K562 (cell line): Measurements from ENCODE around the gene KIRREL1. TPM values are rescaled to one million over a fixed set of nuclear protein-coding genes. Genes with fewer than 3 reads are reported as not detected.

Experiments used
- ATAC-seq: fragments of 200-7000 bp; cut with Tn5 transposase; 3 replicates; pipeline ENCODE4 v1.9.1; 2020; ENCODE audit warnings: moderate library complexity
- BruUV-seq: library from RNA; stranded (reverse); fragments of 400-500 nt; replicated peaks from 2 replicates; lab custom pipeline; 2021; lab: Mats Ljungman, UMichigan
- CTCF ChIA-PET: fragments of 300-600 bp; formaldehyde crosslinking; extraction: SDS; loops from one replicate; lab custom pipeline; 2021; ENCODE audit warnings: low intra/inter-chr PET ratio; lab: Yijun Ruan, JAX
- POLR2A ChIA-PET: fragments of 300-600, 350-650 bp; sonication (Branson Sonifier 250); formaldehyde crosslinking; extraction: SDS; loops from one replicate; lab custom pipeline; 2021; ENCODE audit warnings: antibody characterized with exemption, inconsistent platforms; lab: Yijun Ruan, JAX
- DNase-seq, 4 experiments: peaks; one replicate each; pipeline versions ENCODE4 v3.0.0 to v3.0.0-alpha.2; 2011 to 2018; ENCODE audit warnings: low spot score in 3 of 4, mixed read lengths in 3 of 4; ENCODE audit errors: extremely low read depth in 1 of 4
- FAIRE-seq: peaks from 2 replicates; lab custom pipeline; 2011; peaks lifted over from hg19 to GRCh38; lab: Jason Lieb, UNC
- H2AFZ ChIP-seq: 2 replicates; pipeline ENCODE4 v1.6.0; 2011; ENCODE audit warnings: low read depth, low read length, control low read depth, inconsistent platforms
- H3K27ac ChIP-seq: fragments of 200-600 bp; 3 replicates; pipeline ENCODE4 v1.8.0; 2011; ENCODE audit warnings: low read depth, mild to moderate bottlenecking, control low read depth, inconsistent platforms, low read length, moderate library complexity, mixed read lengths; ENCODE audit errors: extremely low read depth
- H3K27me3 ChIP-seq, 2 experiments: fragments of 300-600 bp in 1 of 2; 2 replicates in 1 of 2; 3 replicates in 1 of 2; pipeline versions ENCODE4 v1.6.0 to v1.8.0; 2011; ENCODE audit warnings: inconsistent platforms in 2 of 2, low read length in 2 of 2, mild to moderate bottlenecking in 1 of 2, mixed read lengths in 1 of 2, moderate library complexity in 1 of 2; ENCODE audit not compliant: control insufficient read depth in 2 of 2, insufficient read depth in 2 of 2
- H3K36me3 ChIP-seq: fragments of 300-600 bp; 3 replicates; pipeline ENCODE4 v1.8.0; 2011; ENCODE audit warnings: mild to moderate bottlenecking, low read length, inconsistent platforms; ENCODE audit not compliant: control insufficient read depth, insufficient read depth
- H3K4me1 ChIP-seq, 2 experiments: fragments of 200-600 bp in 1 of 2; replicated peaks in 1 of 2; 2 replicates in 1 of 2; 3 replicates in 1 of 2; pipeline versions ENCODE4 v1.5.1 to v1.8.0; 2011; ENCODE audit warnings: inconsistent platforms in 2 of 2, low read length in 2 of 2, mild to moderate bottlenecking in 1 of 2, mixed read lengths in 1 of 2, moderate library complexity in 1 of 2; ENCODE audit not compliant: control insufficient read depth in 2 of 2, insufficient read depth in 2 of 2
- H3K4me2 ChIP-seq: 2 replicates; pipeline ENCODE4 v1.6.1; 2011; ENCODE audit warnings: low read length, control low read depth, inconsistent platforms, mixed read lengths; ENCODE audit not compliant: insufficient read depth
- H3K4me3 ChIP-seq: fragments of 200-600 bp; sonication (generic), shearing (Covaris generic); 2 replicates; pipeline ENCODE4 v1.5.1; 2016; ENCODE audit warnings: control low read depth, inconsistent platforms
- H3K79me2 ChIP-seq: fragments of 200-600 bp; 3 replicates; pipeline ENCODE4 v1.8.0; 2011; ENCODE audit warnings: low read length, inconsistent platforms; ENCODE audit not compliant: control insufficient read depth, insufficient read depth
- H3K9ac ChIP-seq, 2 experiments: 2 replicates each; pipeline versions ENCODE4 v1.6.0 to v1.6.1; 2011; ENCODE audit warnings: low read depth in 2 of 2, low read length in 2 of 2, control low read depth in 1 of 2, inconsistent platforms in 1 of 2, mild to moderate bottlenecking in 1 of 2, mixed read lengths in 1 of 2; ENCODE audit not compliant: insufficient read depth in 1 of 2
- H3K9me1 ChIP-seq: one replicate; pipeline ENCODE4 v1.6.0; 2011; ENCODE audit warnings: inconsistent platforms, mild to moderate bottlenecking, low read length, moderate library complexity; ENCODE audit not compliant: control insufficient read depth, insufficient read depth
- H3K9me3 ChIP-seq: replicated peaks from 2 replicates; pipeline ENCODE4 v1.5.1; 2011; ENCODE audit warnings: low read depth, low read length, inconsistent platforms; ENCODE audit not compliant: control insufficient read depth, insufficient read depth
- H4K20me1 ChIP-seq: replicated peaks from 2 replicates; pipeline ENCODE4 v1.6.1; 2011; ENCODE audit warnings: low read length, inconsistent platforms, mixed read lengths; ENCODE audit not compliant: control insufficient read depth, insufficient read depth
- SRF ChIP-seq, 2 experiments: fragments of 250-450, 450-650 bp in 1 of 2; sonication (Bioruptor Pico) in 1 of 2; sonication (generic) in 1 of 2; formaldehyde crosslinking; IDR thresholded peaks; 2 replicates each; pipeline versions ENCODE4 v1.5.0 to v1.5.1; 2020 to 2022; ENCODE audit warnings: mild to moderate bottlenecking in 1 of 2, missing genetic modification reagents in 1 of 2
- ZFPM2 ChIP-seq: fragments of 250-450 bp; sonication (Bioruptor Pico); IDR thresholded peaks from 2 replicates; pipeline ENCODE4 v1.5.1; 2022; ENCODE audit warnings: mild to moderate bottlenecking
- ZNF507 ChIP-seq: conservative IDR thresholded peaks from 2 replicates; pipeline ENCODE4 v1.6.1; 2017; ENCODE audit warnings: missing genetic modification characterization, missing compliant biosample characterization
- ZNF644 ChIP-seq: fragments of 200-800 bp; sonication (Bioruptor generic); IDR thresholded peaks from 2 replicates; pipeline ENCODE4 v1.6.1; 2016; ENCODE audit warnings: low read depth, missing genetic modification characterization, missing compliant biosample characterization
- ZNF699 ChIP-seq: fragments of 250-450 bp; sonication (Bioruptor Pico); IDR thresholded peaks from 2 replicates; pipeline ENCODE4 v1.8.0; 2021; ENCODE audit warnings: mild to moderate bottlenecking, moderate library complexity; ENCODE audit not compliant: insufficient replicate concordance
- WGBS: fragments of 100-300 bp; shearing (Covaris generic); methylation state at CpG from one replicate; pipeline ENCODE4 v1.1.6; 2016; ENCODE audit warnings: low coverage, mixed read lengths; ENCODE audit not compliant: insufficient coverage; ENCODE audit errors: missing lambda C conversion rate; 5-methylcytosine and 5-hydroxymethylcytosine counted together
- in situ Hi-C: fragments of 300-500 bp; cut with MboI; formaldehyde crosslinking; loops from 4 replicates; pipeline ENCODE4 v1.15.0; 2018; ENCODE audit warnings: inconsistent platforms, mixed read lengths
- intact Hi-C: fragments of 100-400 bp; cut with micrococcal nuclease; formaldehyde crosslinking; loops from 2 replicates; pipeline ENCODE4 v1.14.2; 2022
- polyA plus RNA-seq, 8 experiments: library from polyadenylated mRNA; depleted of rRNA in 4 of 8; stranded (reverse) in 5 of 8; unstranded in 3 of 8; fragments of >200 nt; fragmentation: Nextera tagmentation in 2 of 8; fragmentation: Illumina TruSeq in 1 of 8; extraction: Ambion mirVana in 2 of 8; extraction: Trizol in 1 of 8; gene quantifications; 2 replicates each; pipeline versions ENCODE4 v1.2.1 to v1.2.3, GENCODE V29; 2011 to 2014; ENCODE audit warnings: inconsistent platforms in 1 of 8, missing spikeins in 1 of 8
- total RNA-seq, 7 experiments: library from RNA; depleted of rRNA in 6 of 7; stranded (reverse); fragments of >200 nt in 6 of 7; fragmentation: Illumina TruSeq in 2 of 7; extraction: Trizol in 2 of 7; gene quantifications; 2 replicates each; pipeline versions ENCODE4 v1.2.1 to v1.2.3, GENCODE V29; 2011 to 2021; ENCODE audit warnings: low replicate concordance in 1 of 7
- TF ChIP-seq, protein P1 (sequence below): fragments of 250-450 bp; sonication (Bioruptor Pico); IDR thresholded peaks from 2 replicates; pipeline ENCODE4 v1.4.0; 2020; ENCODE audit warnings: mild to moderate bottlenecking, moderate library complexity, borderline replicate concordance
- TF ChIP-seq, protein P2 (sequence below): sonication (generic); formaldehyde crosslinking; IDR thresholded peaks from 2 replicates; pipeline ENCODE4 v1.9.0; 2022; ENCODE audit warnings: mild to moderate bottlenecking, missing genetic modification reagents
- TF ChIP-seq, protein P3 (sequence below): fragments of 250-450 bp; sonication (Bioruptor Pico); IDR thresholded peaks from 2 replicates; pipeline ENCODE4 v1.4.0; 2020; ENCODE audit warnings: mild to moderate bottlenecking, moderate library complexity
- TF ChIP-seq, protein P4 (sequence below): fragments of 250-450 bp; sonication (Bioruptor Pico); IDR thresholded peaks from 2 replicates; pipeline ENCODE4 v1.9.0; 2021; ENCODE audit warnings: mild to moderate bottlenecking, inconsistent platforms
- TF ChIP-seq, protein P5 (sequence below): sonication (generic); formaldehyde crosslinking; IDR thresholded peaks from 2 replicates; pipeline ENCODE4 v1.8.1; 2023; ENCODE audit warnings: mild to moderate bottlenecking, missing genetic modification reagents, moderate library complexity

KIRREL1 gene
- total and polyA plus RNA-seq, 9 of the 15 experiments (the other 6 are each of a cell fraction or from before 2014, with no cell fraction given), result under 0.01 to 0.22 (median 0.03) TPM; not detected in 3

DNA sequence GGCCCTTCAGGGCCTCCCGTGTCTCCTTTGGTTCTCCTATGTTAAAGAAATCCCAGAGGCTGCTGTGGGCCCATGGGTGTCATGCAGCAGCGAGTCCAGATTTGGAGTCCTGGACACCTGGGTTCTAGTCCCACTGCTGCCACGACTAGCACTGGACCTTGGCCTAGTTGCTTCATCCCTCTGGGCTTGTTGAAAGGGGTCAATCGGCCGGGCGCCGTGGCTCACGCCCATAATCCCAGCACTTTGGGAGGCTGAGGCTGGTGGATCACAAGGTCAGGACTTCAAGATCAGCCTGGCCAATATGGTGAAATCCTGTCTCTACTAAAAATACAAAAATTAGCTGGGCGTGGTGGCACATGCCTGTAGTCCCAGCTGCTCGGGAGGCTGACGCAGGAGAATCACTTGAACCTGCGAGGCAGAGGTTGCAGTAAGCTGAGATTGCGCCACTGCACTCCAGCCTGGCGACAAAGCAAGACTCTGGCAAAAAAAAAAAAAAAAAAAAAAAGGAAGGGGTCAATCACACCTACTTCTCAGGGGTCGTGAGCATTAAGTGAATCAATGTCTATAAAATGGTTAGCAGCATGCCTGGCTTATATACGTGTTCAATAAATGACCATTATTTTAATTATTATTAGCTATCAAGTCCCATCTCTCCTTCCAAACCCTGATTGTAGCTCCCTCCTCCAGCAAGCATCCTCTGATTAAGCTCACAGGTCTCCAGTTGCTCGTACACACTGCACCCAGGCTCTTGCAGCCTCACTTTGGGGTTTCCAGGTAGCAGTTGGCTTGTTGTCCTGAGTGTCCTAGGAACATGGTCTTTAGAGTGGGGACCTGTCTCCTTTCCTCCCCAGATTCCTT, 43.8 kb downstream of the KIRREL1 start:
- intact Hi-C loops, result no loop called here
- H3K79me2 ChIP-seq, result no peaks in the 10 kb centered on the region
- no peak for DNase-seq
- in situ Hi-C loops, result no loop called here
- H3K4me1 ChIP-seq, result no peaks in the 10 kb centered on the region
- no TSS peak for BruUV-seq
- no peaks in the 10 kb centered on the region for H3K9me1 ChIP-seq
- peaks cover 6 to 27% of the 10 kb centered on the region in 2 experiments; a peak in 4 of 5 replicates for H3K27me3 ChIP-seq
- no peak for FAIRE-seq
- no peak overlapping the region for H3K9ac ChIP-seq
- H3K4me3 ChIP-seq, result no peak overlapping the region
- ChIA-PET CTCF (no interaction called here), POLR2A (no interaction called here)
- no peaks in the 10 kb centered on the region for H4K20me1 ChIP-seq
- ATAC-seq, result no peak
- H3K4me2 ChIP-seq, result no peak overlapping the region
- H3K9me3 ChIP-seq, result no peaks in the 10 kb centered on the region
- 2% methylated on average over 15 of the region's 17 CpGs for WGBS
- H3K27ac ChIP-seq, result no peak overlapping the region
- no peaks in the 10 kb centered on the region for H3K36me3 ChIP-seq
- no peak overlapping the region for H2AFZ ChIP-seq
- TF ChIP-seq SRF (CRISPR knock-in tag; IDR thresholded peaks at IDR 0.05) (no peak), ZFPM2 (CRISPR knock-in tag) (no peak), ZNF699 (no peak), ZNF644 (no peak), ZNF507 (tag) (no peak)
- TF ChIP-seq, protein P1, sequence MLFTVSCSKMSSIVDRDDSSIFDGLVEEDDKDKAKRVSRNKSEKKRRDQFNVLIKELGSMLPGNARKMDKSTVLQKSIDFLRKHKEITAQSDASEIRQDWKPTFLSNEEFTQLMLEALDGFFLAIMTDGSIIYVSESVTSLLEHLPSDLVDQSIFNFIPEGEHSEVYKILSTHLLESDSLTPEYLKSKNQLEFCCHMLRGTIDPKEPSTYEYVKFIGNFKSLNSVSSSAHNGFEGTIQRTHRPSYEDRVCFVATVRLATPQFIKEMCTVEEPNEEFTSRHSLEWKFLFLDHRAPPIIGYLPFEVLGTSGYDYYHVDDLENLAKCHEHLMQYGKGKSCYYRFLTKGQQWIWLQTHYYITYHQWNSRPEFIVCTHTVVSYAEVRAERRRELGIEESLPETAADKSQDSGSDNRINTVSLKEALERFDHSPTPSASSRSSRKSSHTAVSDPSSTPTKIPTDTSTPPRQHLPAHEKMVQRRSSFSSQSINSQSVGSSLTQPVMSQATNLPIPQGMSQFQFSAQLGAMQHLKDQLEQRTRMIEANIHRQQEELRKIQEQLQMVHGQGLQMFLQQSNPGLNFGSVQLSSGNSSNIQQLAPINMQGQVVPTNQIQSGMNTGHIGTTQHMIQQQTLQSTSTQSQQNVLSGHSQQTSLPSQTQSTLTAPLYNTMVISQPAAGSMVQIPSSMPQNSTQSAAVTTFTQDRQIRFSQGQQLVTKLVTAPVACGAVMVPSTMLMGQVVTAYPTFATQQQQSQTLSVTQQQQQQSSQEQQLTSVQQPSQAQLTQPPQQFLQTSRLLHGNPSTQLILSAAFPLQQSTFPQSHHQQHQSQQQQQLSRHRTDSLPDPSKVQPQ (CRISPR knock-in tag), result no peak
- TF ChIP-seq, protein P2, sequence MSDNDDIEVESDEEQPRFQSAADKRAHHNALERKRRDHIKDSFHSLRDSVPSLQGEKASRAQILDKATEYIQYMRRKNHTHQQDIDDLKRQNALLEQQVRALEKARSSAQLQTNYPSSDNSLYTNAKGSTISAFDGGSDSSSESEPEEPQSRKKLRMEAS (CRISPR knock-in tag), result no peak
- TF ChIP-seq, protein P3, sequence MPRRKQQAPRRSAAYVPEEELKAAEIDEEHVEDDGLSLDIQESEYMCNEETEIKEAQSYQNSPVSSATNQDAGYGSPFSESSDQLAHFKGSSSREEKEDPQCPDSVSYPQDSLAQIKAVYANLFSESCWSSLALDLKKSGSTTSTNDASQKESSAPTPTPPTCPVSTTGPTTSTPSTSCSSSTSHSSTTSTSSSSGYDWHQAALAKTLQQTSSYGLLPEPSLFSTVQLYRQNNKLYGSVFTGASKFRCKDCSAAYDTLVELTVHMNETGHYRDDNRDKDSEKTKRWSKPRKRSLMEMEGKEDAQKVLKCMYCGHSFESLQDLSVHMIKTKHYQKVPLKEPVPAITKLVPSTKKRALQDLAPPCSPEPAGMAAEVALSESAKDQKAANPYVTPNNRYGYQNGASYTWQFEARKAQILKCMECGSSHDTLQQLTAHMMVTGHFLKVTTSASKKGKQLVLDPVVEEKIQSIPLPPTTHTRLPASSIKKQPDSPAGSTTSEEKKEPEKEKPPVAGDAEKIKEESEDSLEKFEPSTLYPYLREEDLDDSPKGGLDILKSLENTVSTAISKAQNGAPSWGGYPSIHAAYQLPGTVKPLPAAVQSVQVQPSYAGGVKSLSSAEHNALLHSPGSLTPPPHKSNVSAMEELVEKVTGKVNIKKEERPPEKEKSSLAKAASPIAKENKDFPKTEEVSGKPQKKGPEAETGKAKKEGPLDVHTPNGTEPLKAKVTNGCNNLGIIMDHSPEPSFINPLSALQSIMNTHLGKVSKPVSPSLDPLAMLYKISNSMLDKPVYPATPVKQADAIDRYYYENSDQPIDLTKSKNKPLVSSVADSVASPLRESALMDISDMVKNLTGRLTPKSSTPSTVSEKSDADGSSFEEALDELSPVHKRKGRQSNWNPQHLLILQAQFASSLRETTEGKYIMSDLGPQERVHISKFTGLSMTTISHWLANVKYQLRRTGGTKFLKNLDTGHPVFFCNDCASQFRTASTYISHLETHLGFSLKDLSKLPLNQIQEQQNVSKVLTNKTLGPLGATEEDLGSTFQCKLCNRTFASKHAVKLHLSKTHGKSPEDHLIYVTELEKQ (CRISPR knock-in tag), result no peak
- TF ChIP-seq, protein P4, sequence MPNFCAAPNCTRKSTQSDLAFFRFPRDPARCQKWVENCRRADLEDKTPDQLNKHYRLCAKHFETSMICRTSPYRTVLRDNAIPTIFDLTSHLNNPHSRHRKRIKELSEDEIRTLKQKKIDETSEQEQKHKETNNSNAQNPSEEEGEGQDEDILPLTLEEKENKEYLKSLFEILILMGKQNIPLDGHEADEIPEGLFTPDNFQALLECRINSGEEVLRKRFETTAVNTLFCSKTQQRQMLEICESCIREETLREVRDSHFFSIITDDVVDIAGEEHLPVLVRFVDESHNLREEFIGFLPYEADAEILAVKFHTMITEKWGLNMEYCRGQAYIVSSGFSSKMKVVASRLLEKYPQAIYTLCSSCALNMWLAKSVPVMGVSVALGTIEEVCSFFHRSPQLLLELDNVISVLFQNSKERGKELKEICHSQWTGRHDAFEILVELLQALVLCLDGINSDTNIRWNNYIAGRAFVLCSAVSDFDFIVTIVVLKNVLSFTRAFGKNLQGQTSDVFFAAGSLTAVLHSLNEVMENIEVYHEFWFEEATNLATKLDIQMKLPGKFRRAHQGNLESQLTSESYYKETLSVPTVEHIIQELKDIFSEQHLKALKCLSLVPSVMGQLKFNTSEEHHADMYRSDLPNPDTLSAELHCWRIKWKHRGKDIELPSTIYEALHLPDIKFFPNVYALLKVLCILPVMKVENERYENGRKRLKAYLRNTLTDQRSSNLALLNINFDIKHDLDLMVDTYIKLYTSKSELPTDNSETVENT (CRISPR knock-in tag), result no peak
- TF ChIP-seq, protein P5, sequence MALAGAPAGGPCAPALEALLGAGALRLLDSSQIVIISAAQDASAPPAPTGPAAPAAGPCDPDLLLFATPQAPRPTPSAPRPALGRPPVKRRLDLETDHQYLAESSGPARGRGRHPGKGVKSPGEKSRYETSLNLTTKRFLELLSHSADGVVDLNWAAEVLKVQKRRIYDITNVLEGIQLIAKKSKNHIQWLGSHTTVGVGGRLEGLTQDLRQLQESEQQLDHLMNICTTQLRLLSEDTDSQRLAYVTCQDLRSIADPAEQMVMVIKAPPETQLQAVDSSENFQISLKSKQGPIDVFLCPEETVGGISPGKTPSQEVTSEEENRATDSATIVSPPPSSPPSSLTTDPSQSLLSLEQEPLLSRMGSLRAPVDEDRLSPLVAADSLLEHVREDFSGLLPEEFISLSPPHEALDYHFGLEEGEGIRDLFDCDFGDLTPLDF (CRISPR knock-in tag), result no peak
